Esophagus muscularis mucosa (tissue), 4 donors: ENCODE data around the gene SALL1. TPM values are rescaled to one million over a fixed set of nuclear protein-coding genes. Genes with fewer than 3 reads are reported as not detected.

Experiments
- DNase-seq: peaks from one replicate; pipeline ENCODE4 v3.0.0-alpha.2; 2017; ENCODE audit errors: extremely low spot score
- H3K27ac ChIP-seq, 4 donors: fragments of 200-600 bp; sonication (generic); replicated peaks in 1 of 4; 1 replicate in 3 of 4; 2 replicates in 1 of 4; pipeline ENCODE4 v1.5.1; 2016 to 2019; ENCODE audit warnings: mild to moderate bottlenecking in 1 of 4
- H3K27me3 ChIP-seq, 4 donors: fragments of 200-600 bp; sonication (generic); one replicate each; pipeline versions ENCODE4 v1.5.1 to v1.6.0; 2016 to 2019
- H3K36me3 ChIP-seq, 4 donors: fragments of 200-600 bp; sonication (generic); one replicate each; pipeline ENCODE4 v1.5.1; 2016 to 2019
- H3K4me1 ChIP-seq, 4 donors: fragments of 200-600 bp; sonication (generic); one replicate each; pipeline ENCODE4 v1.5.1; 2016 to 2019
- H3K4me3 ChIP-seq, 4 donors: fragments of 200-600 bp; sonication (generic); 1 replicate in 2 of 4; 2 replicates in 2 of 4; pipeline ENCODE4 v1.5.1; 2016 to 2019; ENCODE audit warnings: mild to moderate bottlenecking in 4 of 4, moderate library complexity in 1 of 4
- H3K9me3 ChIP-seq, 4 donors: fragments of 200-600 bp; sonication (generic); 1 replicate in 3 of 4; 2 replicates in 1 of 4; pipeline ENCODE4 v1.5.1; 2016 to 2019
- EP300 ChIP-seq: sonication (generic); formaldehyde crosslinking; IDR thresholded peaks from one replicate; pipeline ENCODE4 v1.6.1; 2017; ENCODE audit warnings: antibody characterized with exemption
- POLR2A ChIP-seq: fragments of 450-650 bp; IDR thresholded peaks from one replicate; pipeline ENCODE4 v1.6.1; 2017; ENCODE audit warnings: antibody characterized with exemption, moderate library complexity, mild to moderate bottlenecking, low read depth
- POLR2AphosphoS5 ChIP-seq, 2 donors: sonication (generic); formaldehyde crosslinking; IDR thresholded peaks; one replicate each; pipeline ENCODE4 v1.6.1; 2017; ENCODE audit warnings: antibody characterized with exemption in 2 of 2
- WGBS: methylation state at CpG from one replicate; pipeline ENCODE4 v1.1.5; 2018; 5-methylcytosine and 5-hydroxymethylcytosine counted together
- intact Hi-C: fragments of 100-400 bp; cut with DNase I; formaldehyde crosslinking; loops from one replicate; pipeline ENCODE4 v1.15.1; 2023
- total RNA-seq, 4 donors: library from RNA; depleted of rRNA; stranded (reverse); fragments of >200 nt; gene quantifications; one replicate each; pipeline versions ENCODE4 v1.1.0 to v1.2.1, GENCODE V29; 2016
- TF ChIP-seq, protein P1 (sequence below), 3 experiments: fragments of 200-600 bp in 2 of 3; fragments of 450-650 bp in 1 of 3; sonication (generic) in 2 of 3; IDR thresholded peaks; one replicate each; pipeline ENCODE4 v1.5.1; 2017 to 2019; ENCODE audit warnings: antibody characterized with exemption in 3 of 3, mild to moderate bottlenecking in 2 of 3, moderate library complexity in 1 of 3

The SALL1 gene
- total RNA-seq, 4 donors from 2014 or later, result not detected

DNA sequence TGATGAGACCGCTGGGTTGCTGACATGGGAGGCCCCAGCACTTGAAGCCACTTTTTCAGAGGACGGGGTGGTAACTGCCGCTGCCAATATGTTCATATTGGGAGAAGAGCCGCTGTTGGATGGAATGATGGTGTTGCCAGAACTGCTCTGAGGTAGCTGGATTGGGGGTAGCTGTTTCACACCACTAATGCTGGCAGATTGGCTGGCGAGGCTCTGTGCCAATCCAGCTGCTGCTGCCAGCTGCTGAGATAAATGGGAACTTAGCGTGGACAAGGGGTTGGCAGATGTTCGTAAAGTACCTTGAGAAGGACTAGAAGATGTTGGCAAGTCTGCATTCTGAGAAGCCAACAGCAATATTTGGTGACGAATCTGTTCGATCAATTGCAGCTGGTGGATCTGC is 10.0 kb downstream of the SALL1 start:
- no peak overlapping the region for H3K27ac ChIP-seq
- intact Hi-C loops, result no loop called here
- no peaks in the 10 kb centered on the region for H3K4me1 ChIP-seq
- peaks cover 0 to 73% (median 0%) of the 10 kb centered on the region in 4 donors for H3K27me3 ChIP-seq
- TF ChIP-seq EP300 (no peak), POLR2AphosphoS5 (IDR thresholded peaks at IDR 0.05) (no peak), POLR2A (no peak)
- TF ChIP-seq, protein P1, sequence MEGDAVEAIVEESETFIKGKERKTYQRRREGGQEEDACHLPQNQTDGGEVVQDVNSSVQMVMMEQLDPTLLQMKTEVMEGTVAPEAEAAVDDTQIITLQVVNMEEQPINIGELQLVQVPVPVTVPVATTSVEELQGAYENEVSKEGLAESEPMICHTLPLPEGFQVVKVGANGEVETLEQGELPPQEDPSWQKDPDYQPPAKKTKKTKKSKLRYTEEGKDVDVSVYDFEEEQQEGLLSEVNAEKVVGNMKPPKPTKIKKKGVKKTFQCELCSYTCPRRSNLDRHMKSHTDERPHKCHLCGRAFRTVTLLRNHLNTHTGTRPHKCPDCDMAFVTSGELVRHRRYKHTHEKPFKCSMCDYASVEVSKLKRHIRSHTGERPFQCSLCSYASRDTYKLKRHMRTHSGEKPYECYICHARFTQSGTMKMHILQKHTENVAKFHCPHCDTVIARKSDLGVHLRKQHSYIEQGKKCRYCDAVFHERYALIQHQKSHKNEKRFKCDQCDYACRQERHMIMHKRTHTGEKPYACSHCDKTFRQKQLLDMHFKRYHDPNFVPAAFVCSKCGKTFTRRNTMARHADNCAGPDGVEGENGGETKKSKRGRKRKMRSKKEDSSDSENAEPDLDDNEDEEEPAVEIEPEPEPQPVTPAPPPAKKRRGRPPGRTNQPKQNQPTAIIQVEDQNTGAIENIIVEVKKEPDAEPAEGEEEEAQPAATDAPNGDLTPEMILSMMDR (IDR thresholded peaks at IDR 0.05), result no peak
- 81% methylated on average over 9 of the region's 9 CpGs for WGBS
- no peak for DNase-seq
- H3K9me3 ChIP-seq, result no peaks in the 10 kb centered on the region
- no peaks in the 10 kb centered on the region for H3K36me3 ChIP-seq
- H3K4me3 ChIP-seq, result no peak overlapping the region

DNA sequence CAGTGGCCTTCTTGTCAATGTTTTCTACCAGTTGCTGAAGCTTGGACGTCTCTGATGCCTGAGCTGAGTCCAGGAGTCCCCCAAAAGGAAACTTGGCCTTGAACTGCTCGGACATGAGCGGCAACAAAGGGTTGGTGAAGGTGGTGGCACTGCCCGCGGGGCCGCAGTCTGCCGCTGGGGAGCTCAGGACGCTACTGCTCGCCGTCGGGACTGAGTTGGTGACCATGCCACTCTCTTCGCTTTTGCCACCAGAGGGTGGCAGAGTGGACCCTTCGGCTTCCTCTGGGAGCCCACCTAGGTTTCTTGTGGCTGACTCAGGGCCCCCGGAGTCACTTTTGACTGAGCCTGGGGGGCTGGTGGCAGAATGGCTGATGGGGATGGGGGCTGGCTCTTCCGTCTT is 11.0 kb downstream of the SALL1 start:
- Histone ChIP-seq H3K36me3 (no peaks in the 10 kb centered on the region), H3K4me1 (no peaks in the 10 kb centered on the region), H3K27me3 (peaks cover 0 to 78% (median 3%) of the 10 kb centered on the region in 4 donors), H3K27ac (no peak overlapping the region), H3K4me3 (no peak overlapping the region), H3K9me3 (no peaks in the 10 kb centered on the region)
- 92% methylated on average over 8 of the region's 15 CpGs for WGBS
- no peak for DNase-seq
- no peak for TF ChIP-seq EP300
- TF ChIP-seq, protein P1 (IDR thresholded peaks at IDR 0.05), result no peak
- no peak for TF ChIP-seq POLR2AphosphoS5 (IDR thresholded peaks at IDR 0.05)
- intact Hi-C loops, result no loop called here

DNA sequence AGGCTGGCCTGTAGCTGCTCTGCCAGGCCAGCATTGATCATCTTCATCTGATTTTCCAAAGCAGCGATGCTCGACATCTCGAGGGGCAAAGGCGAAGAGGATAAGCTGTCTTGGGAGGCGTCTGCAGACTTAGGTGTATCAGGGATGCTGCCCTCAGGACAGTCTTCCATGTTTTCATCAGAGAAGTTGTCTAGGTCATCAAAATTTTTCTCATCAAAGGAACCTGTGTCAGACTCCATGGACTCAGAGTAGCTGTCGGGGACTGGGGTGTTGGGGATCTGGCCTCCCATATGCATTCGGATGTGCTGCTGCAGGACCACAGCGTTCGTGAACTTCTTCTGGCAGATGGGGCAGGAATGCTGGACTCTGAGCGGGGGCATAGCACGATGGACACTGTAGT is 11.5 kb downstream of the SALL1 start:
- no peaks in the 10 kb centered on the region for H3K9me3 ChIP-seq
- TF ChIP-seq POLR2A (no peak), EP300 (no peak), POLR2AphosphoS5 (IDR thresholded peaks at IDR 0.05) (no peak)
- TF ChIP-seq, protein P1 (IDR thresholded peaks at IDR 0.05), result no peak
- WGBS, result 85% methylated on average over 10 of the region's 11 CpGs
- DNase-seq, result no peak
- H3K36me3 ChIP-seq, result no peaks in the 10 kb centered on the region
- H3K27ac ChIP-seq, result no peak overlapping the region
- H3K4me3 ChIP-seq, result no peak overlapping the region
- H3K27me3 ChIP-seq, result peaks cover 0 to 79% (median 8%) of the 10 kb centered on the region in 4 donors
- intact Hi-C loops, result no loop called here
- H3K4me1 ChIP-seq, result peaks cover 0 to 2% (median 1%) of the 10 kb centered on the region in 4 donors

DNA sequence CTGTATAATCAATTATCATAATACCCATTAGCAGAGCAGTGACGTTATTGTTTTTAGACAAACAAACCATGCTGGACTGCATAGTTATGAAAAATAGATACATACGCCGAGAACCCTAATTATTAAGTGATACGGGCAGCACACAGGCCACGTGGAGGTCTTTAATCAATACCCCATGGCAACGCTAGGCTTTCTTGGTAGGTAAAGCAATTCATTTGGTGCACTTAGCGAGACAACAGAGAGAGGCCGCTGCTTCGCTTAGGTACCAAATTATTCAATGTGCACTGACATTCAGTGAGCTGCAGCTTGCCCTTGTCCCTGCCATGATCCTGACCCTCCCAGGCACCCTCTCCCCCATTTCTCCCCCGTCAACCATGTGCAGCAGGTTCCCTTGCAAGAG is 12.9 kb downstream of the SALL1 start:
- H3K9me3 ChIP-seq, result no peaks in the 10 kb centered on the region
- H3K4me3 ChIP-seq, result no peak overlapping the region
- WGBS, result 92% methylated on average over 10 of the region's 10 CpGs
- TF ChIP-seq POLR2A, result no peak
- TF ChIP-seq, protein P1 (IDR thresholded peaks at IDR 0.05), result no peak
- no peak for TF ChIP-seq EP300
- no peak for TF ChIP-seq POLR2AphosphoS5 (IDR thresholded peaks at IDR 0.05)
- H3K27me3 ChIP-seq, result peaks cover 0 to 93% (median 16%) of the 10 kb centered on the region in 4 donors
- peaks cover 0 to 12% (median 7%) of the 10 kb centered on the region in 4 donors for H3K4me1 ChIP-seq
- intact Hi-C loops, result no loop called here
- DNase-seq, result no peak
- no peaks in the 10 kb centered on the region for H3K36me3 ChIP-seq
- no peak overlapping the region for H3K27ac ChIP-seq

DNA sequence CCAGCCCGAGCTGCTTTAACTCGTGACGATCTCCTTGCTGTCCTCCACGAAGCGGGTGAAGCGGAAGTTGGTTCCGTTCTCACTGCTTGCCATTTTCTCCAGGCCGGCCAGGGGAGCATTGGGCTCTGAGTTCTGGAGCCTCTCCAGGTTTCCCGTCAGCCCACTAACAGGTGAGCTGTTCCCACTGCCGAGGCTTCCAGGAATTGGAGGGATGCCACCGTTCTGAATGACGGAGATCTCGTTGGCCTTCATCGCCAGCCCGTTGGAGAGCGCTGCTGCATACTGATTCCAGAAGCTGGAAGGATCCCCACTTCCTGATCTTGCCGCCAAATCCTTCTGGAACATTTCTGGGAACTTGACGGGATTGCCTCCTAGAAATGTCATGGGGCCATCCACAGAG is 14.0 kb downstream of the SALL1 start:
- Histone ChIP-seq H3K36me3 (no peaks in the 10 kb centered on the region), H3K4me1 (peaks cover 0 to 12% (median 7%) of the 10 kb centered on the region in 4 donors), H3K4me3 (no peak overlapping the region), H3K9me3 (no peaks in the 10 kb centered on the region), H3K27me3 (peaks cover 0 to 94% (median 17%) of the 10 kb centered on the region in 4 donors), H3K27ac (no peak overlapping the region)
- DNase-seq, result no peak
- TF ChIP-seq EP300 (no peak), POLR2A (no peak), POLR2AphosphoS5 (IDR thresholded peaks at IDR 0.05) (no peak)
- TF ChIP-seq, protein P1 (IDR thresholded peaks at IDR 0.05), result no peak
- WGBS, result 90% methylated on average over 17 of the region's 18 CpGs
- intact Hi-C loops, result no loop called here
